H9 (cell line): Measurements from ENCODE around the gene SPECC1L. TPM values are rescaled to one million over a fixed set of nuclear protein-coding genes. Genes with fewer than 3 reads are reported as not detected.
"Not testable (repeated sequence)": the region's sequence is repeated elsewhere in the genome, so short reads cannot be mapped to it uniquely, and the experiment has no call there.

ENCODE experiments used
- DNase-seq: peaks from one replicate; pipeline ENCODE4 v3.0.0-alpha.2; 2017
- H2AFZ ChIP-seq: one replicate; pipeline ENCODE4 v1.6.1; 2013; ENCODE audit warnings: mild to moderate bottlenecking, low read length, control low read depth, moderate library complexity
- H2AK5ac ChIP-seq: 2 replicates; pipeline ENCODE4 v1.6.1; 2013; ENCODE audit warnings: low read length, control low read depth, mixed read lengths; ENCODE audit not compliant: insufficient read length
- H2BK120ac ChIP-seq: one replicate; pipeline ENCODE4 v1.6.1; 2013; ENCODE audit warnings: low read depth, mild to moderate bottlenecking, low read length, control low read depth, inconsistent platforms; ENCODE audit not compliant: poor library complexity, severe bottlenecking
- H2BK12ac ChIP-seq: 2 replicates; pipeline ENCODE4 v1.6.1; 2013; ENCODE audit warnings: low read length, control low read depth, mixed read lengths, low read depth; ENCODE audit not compliant: insufficient read length
- H2BK15ac ChIP-seq: 2 replicates; pipeline ENCODE4 v1.6.1; 2013; ENCODE audit warnings: low read depth, low read length, control low read depth
- H2BK20ac ChIP-seq: one replicate; pipeline ENCODE4 v1.6.1; 2013; ENCODE audit warnings: low read depth, mild to moderate bottlenecking, low read length, control low read depth, inconsistent platforms; ENCODE audit not compliant: poor library complexity, severe bottlenecking
- H2BK5ac ChIP-seq: 2 replicates; pipeline ENCODE4 v1.6.1; 2013; ENCODE audit warnings: low read length, control low read depth, mixed read lengths; ENCODE audit not compliant: insufficient read length
- H3K14ac ChIP-seq: 2 replicates; pipeline ENCODE4 v1.6.1; 2013; ENCODE audit warnings: low read length, control low read depth; ENCODE audit not compliant: insufficient read depth
- H3K18ac ChIP-seq: 2 replicates; pipeline ENCODE4 v1.6.1; 2013; ENCODE audit warnings: low read depth, mild to moderate bottlenecking, mixed read lengths, low read length, control low read depth; ENCODE audit not compliant: insufficient read length
- H3K23ac ChIP-seq: 2 replicates; pipeline ENCODE4 v1.6.1; 2013; ENCODE audit warnings: low read length, control low read depth, mixed read lengths, low read depth; ENCODE audit not compliant: insufficient read length
- H3K23me2 ChIP-seq: 2 replicates; pipeline ENCODE4 v1.6.1; 2013; ENCODE audit warnings: low read depth, mild to moderate bottlenecking, mixed read lengths, low read length, control low read depth; ENCODE audit not compliant: insufficient read length, poor library complexity, severe bottlenecking
- H3K27ac ChIP-seq: 2 replicates; pipeline ENCODE4 v1.5.1; 2013; ENCODE audit warnings: low read length, control low read depth, mixed read lengths, low read depth; ENCODE audit not compliant: insufficient read length
- H3K27me3 ChIP-seq: 2 replicates; pipeline ENCODE4 v1.6.1; 2013; ENCODE audit warnings: low read length, control low read depth, inconsistent platforms; ENCODE audit not compliant: insufficient read depth
- H3K4ac ChIP-seq: 2 replicates; pipeline ENCODE4 v1.6.1; 2013; ENCODE audit warnings: low read depth, mild to moderate bottlenecking, control low read depth, inconsistent platforms, low read length, moderate library complexity
- H3K4me1 ChIP-seq: 2 replicates; pipeline ENCODE4 v1.6.1; 2013; ENCODE audit warnings: low read length, control low read depth, inconsistent platforms; ENCODE audit not compliant: insufficient read depth
- H3K4me2 ChIP-seq: 2 replicates; pipeline ENCODE4 v1.6.1; 2013; ENCODE audit warnings: low read length, control low read depth, mixed read lengths; ENCODE audit not compliant: insufficient read length, insufficient read depth
- H3K56ac ChIP-seq: 2 replicates; pipeline ENCODE4 v1.6.1; 2013; ENCODE audit warnings: low read depth, mild to moderate bottlenecking, mixed read lengths, low read length, control low read depth; ENCODE audit not compliant: insufficient read length
- H3K79me1 ChIP-seq: 2 replicates; pipeline ENCODE4 v1.6.1; 2013; ENCODE audit warnings: low read depth, mild to moderate bottlenecking, moderate library complexity, low read length, control low read depth, inconsistent platforms; ENCODE audit not compliant: insufficient read depth, poor library complexity, severe bottlenecking
- H3K79me2 ChIP-seq: 2 replicates; pipeline ENCODE4 v1.6.1; 2013; ENCODE audit warnings: low read length, control low read depth, inconsistent platforms; ENCODE audit not compliant: insufficient read depth
- H3K9ac ChIP-seq: 2 replicates; pipeline ENCODE4 v1.6.1; 2013; ENCODE audit warnings: low read length, control low read depth, mixed read lengths; ENCODE audit not compliant: insufficient read length; ENCODE audit errors: extremely low read depth
- H3K9me3 ChIP-seq: one replicate; pipeline ENCODE4 v1.6.1; 2013; ENCODE audit warnings: low read depth, low read length, inconsistent platforms; ENCODE audit not compliant: control insufficient read depth
- H3T11ph ChIP-seq: one replicate; pipeline ENCODE4 v1.6.1; 2013; ENCODE audit warnings: mild to moderate bottlenecking, low read length, control low read depth, inconsistent platforms
- H4K20me1 ChIP-seq: one replicate; pipeline ENCODE4 v1.6.1; 2013; ENCODE audit not compliant: control insufficient read depth, insufficient read length, insufficient read depth
- H4K5ac ChIP-seq: 2 replicates; pipeline ENCODE4 v1.6.1; 2013; ENCODE audit warnings: low read depth, mild to moderate bottlenecking, mixed read lengths, low read length, control low read depth; ENCODE audit not compliant: insufficient read length
- H4K8ac ChIP-seq: replicated peaks from 2 replicates; pipeline ENCODE4 v1.6.1; 2013; ENCODE audit warnings: low read length, control low read depth, mixed read lengths, low read depth; ENCODE audit not compliant: insufficient read length
- H4K91ac ChIP-seq: 2 replicates; pipeline ENCODE4 v1.6.1; 2013; ENCODE audit warnings: low read depth, mild to moderate bottlenecking, moderate library complexity, mixed read lengths, low read length, control low read depth; ENCODE audit not compliant: insufficient read length
- H3K27ac Mint-ChIP-seq, 3 experiments: 2 replicates in 2 of 3; 3 replicates in 1 of 3; pipeline ENCODE4 v1.8.0; 2020 to 2021; ENCODE audit warnings: mixed read lengths in 3 of 3, mild to moderate bottlenecking in 1 of 3, moderate library complexity in 1 of 3
- H3K27me3 Mint-ChIP-seq: 2 replicates; pipeline ENCODE4 v1.8.0; 2021; ENCODE audit warnings: low read depth, mild to moderate bottlenecking, moderate library complexity, mixed read lengths
- H3K36me3 Mint-ChIP-seq, 3 experiments: 2 replicates in 2 of 3; 3 replicates in 1 of 3; pipeline ENCODE4 v1.8.0; 2020 to 2021; ENCODE audit warnings: low read depth in 3 of 3, mixed read lengths in 3 of 3; ENCODE audit not compliant: insufficient read depth in 1 of 3
- H3K4me1 Mint-ChIP-seq, 2 experiments: 2 replicates each; pipeline ENCODE4 v1.8.0; 2020; ENCODE audit warnings: mixed read lengths in 2 of 2
- H3K4me3 Mint-ChIP-seq, 2 experiments: 2 replicates in 1 of 2; 3 replicates in 1 of 2; pipeline ENCODE4 v1.8.0; 2020 to 2021; ENCODE audit warnings: mild to moderate bottlenecking in 2 of 2, mixed read lengths in 2 of 2, moderate library complexity in 1 of 2
- H3K9me3 Mint-ChIP-seq, 2 experiments: 2 replicates in 1 of 2; 3 replicates in 1 of 2; pipeline ENCODE4 v1.8.0; 2020; ENCODE audit warnings: mild to moderate bottlenecking in 2 of 2, mixed read lengths in 2 of 2, moderate library complexity in 1 of 2
- WGBS: extraction: QIAGEN DNeasy Blood & Tissue Kit; methylation state at CpG from one replicate; pipeline ENCODE4 v1.1.7; 2013; ENCODE audit warnings: missing lambda C conversion rate, low lambda C conversion rate, mixed read lengths; ENCODE audit not compliant: insufficient read length; ENCODE audit errors: extremely low coverage; 5-methylcytosine and 5-hydroxymethylcytosine counted together
- total RNA-seq: library from RNA; stranded (reverse); gene quantifications from 2 replicates; pipeline ENCODE4 v1.2.1, GENCODE V29; 2021

Gene SPECC1L
- total RNA-seq, 1 experiment from 2014 or later, result 57.1 TPM

GRCh38 chr22:24243417-24243816, 27.2 kb upstream of the SPECC1L start:
- not testable (repeated sequence) for H3K9me3 ChIP-seq, H3K79me2 ChIP-seq, H3K18ac ChIP-seq, H3K14ac ChIP-seq, H3K27ac ChIP-seq, H3K23me2 ChIP-seq, H3K9ac ChIP-seq, H3K4ac ChIP-seq, H2BK20ac ChIP-seq, H2BK15ac ChIP-seq, H3K23ac ChIP-seq, H3K9me3 Mint-ChIP-seq, DNase-seq, H4K91ac ChIP-seq, H3K79me1 ChIP-seq, H3K4me1 ChIP-seq, H2AFZ ChIP-seq, H4K20me1 ChIP-seq, H3T11ph ChIP-seq, H2AK5ac ChIP-seq, H3K4me2 ChIP-seq, H2BK12ac ChIP-seq, H2BK120ac ChIP-seq, H3K56ac ChIP-seq, H3K27me3 ChIP-seq, H4K5ac ChIP-seq, H3K27me3 Mint-ChIP-seq, H3K36me3 Mint-ChIP-seq, H2BK5ac ChIP-seq, H4K8ac ChIP-seq
- 0 out of 7 replicates have a peak overlapping the region, but pooled peaks of 1 of the 3 experiments have one; percentile 28 for H3K27ac Mint-ChIP-seq
- H3K4me1 Mint-ChIP-seq, result peaks cover 14 to 24% of the 10 kb centered on the region in 2 experiments
- H3K4me3 Mint-ChIP-seq, result 0 out of 5 replicates have a peak overlapping the region, but pooled peaks of 1 of the 2 experiments have one; percentile 13
- WGBS, result no CpG with 5 or more reads among the region's 3 CpGs
